WI38 (cell line): Measurements from ENCODE around the gene CFAP90.
A peak's percentile ranks its signal among the peaks of the same experiment; 100 is the strongest.

Source experiments
- H3K4me3 ChIP-seq: 2 replicates; pipeline ENCODE4 v1.5.1; 2011; ENCODE audit warnings: low read depth, mild to moderate bottlenecking, control low read depth, low read length
- CTCF ChIP-seq: IDR thresholded peaks from 2 replicates; pipeline ENCODE4 v1.5.1; 2012; ENCODE audit warnings: low read depth, mild to moderate bottlenecking, control low read depth, low read length

The CFAP90 gene

GRCh38 chr5:7813007-7813406 lies 37.9 kb downstream of the CFAP90 start:
- H3K4me3 ChIP-seq: no peak overlapping the region
- TF ChIP-seq CTCF: no peak

- no peak for TF ChIP-seq CTCF
Measured at GRCh38 chr5:7811715-7812114, 39.2 kb downstream of the CFAP90 start.

GRCh38 chr5:7808998-7809397 lies 41.9 kb downstream of the CFAP90 start:
- no peak overlapping the region for H3K4me3 ChIP-seq
- TF ChIP-seq CTCF: no peak

More at GRCh38 chr5:7811715-7812114, 39.2 kb downstream of the CFAP90 start:
- no peak overlapping the region for H3K4me3 ChIP-seq

- TF ChIP-seq CTCF: peak; percentile 20
- no peak overlapping the region for H3K4me3 ChIP-seq
Measured at GRCh38 chr5:7805379-7805778, 45.6 kb downstream of the CFAP90 start.

- no peak for TF ChIP-seq CTCF
- no peak overlapping the region for H3K4me3 ChIP-seq
Measured at GRCh38 chr5:7803937-7804336, 47.0 kb downstream of the CFAP90 start.

- H3K4me3 ChIP-seq: no peak overlapping the region
- no peak for TF ChIP-seq CTCF
Measured at GRCh38 chr5:7802855-7803254, 48.1 kb downstream of the CFAP90 start.

- TF ChIP-seq CTCF: no peak
- H3K4me3 ChIP-seq: no peak overlapping the region
Measured at GRCh38 chr5:7801891-7802614, 48.9 kb downstream of the CFAP90 start.
